ENCODE data around the gene EFCAB6. TPM values are rescaled to one million over a fixed set of nuclear protein-coding genes. Genes with fewer than 3 reads are reported as not detected.

EFCAB6 gene
- total and polyA plus RNA-seq, 11 donors = 0.53 to 2.3 (median 1.5) TPM

DNA sequence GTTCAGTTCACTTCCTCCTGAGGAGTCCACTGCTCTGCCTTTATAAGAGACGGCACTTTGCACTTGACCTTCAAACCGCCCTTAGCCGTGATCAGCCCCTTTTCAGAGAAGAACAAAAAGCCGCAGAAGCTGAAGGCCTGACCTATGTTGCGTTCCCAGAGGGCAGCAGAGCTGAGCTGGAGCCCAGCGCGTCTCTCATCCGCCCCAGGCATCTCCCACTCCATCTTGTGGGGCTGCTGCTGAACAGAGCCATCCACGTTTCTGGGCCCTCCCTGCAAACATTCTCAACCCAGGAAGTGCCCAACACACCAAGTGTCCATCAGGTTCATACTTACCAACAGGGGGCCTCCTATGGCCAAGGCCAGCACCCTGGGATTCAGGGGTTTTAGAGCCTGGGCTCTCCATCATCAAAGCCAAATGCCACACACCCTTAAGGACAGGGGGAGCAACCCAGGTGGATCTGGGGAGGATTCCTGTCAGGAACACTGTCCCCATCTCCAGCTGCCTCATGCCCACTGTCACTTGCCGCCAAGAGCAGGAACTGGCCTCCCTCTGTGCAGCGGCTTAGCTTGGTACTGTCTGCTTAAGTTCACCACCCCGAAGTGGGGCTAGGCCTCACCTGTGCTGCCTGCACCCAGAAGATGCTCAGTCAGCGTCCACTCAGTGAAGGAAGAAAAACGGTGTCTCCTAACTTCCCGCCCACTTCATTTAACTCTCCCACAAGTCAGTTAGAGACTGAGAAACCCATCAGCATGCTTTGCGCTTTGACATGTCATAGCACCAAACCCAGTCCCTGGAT is 16.0 kb upstream of the EFCAB6 start:
- DNase-seq = peak in 2 of 5 donors; percentile 11 to 24
- Histone ChIP-seq H3K27me3 (peaks cover 0 to 15% (median 0%) of the 10 kb centered on the region in 9 donors), H3K36me3 (no peaks in the 10 kb centered on the region), H3K4me3 (no peak overlapping the region), H3K9me3 (no peaks in the 10 kb centered on the region), H3K4me1 (peaks cover 0 to 28% (median 18%) of the 10 kb centered on the region in 12 donors), H3K27ac (peak overlapping the region in 6 of 12 donors; percentile 70 to 88 (median 80))
- ATAC-seq = no peak
- intact Hi-C loops (cut with DNase I) = loop anchor here in 7 of 10 donors (2.0 to 10.0 kb wide), 6 partner anchors 59 to 593 kb away; no protein-coding TSS in a partner anchor
- WGBS, 4 donors = 77 to 90% (median 85%) methylated on average over 16 of the region's 16 CpGs
- no peak for TF ChIP-seq POLR2A (IDR thresholded peaks at IDR 0.05)
- TF ChIP-seq, protein P1, sequence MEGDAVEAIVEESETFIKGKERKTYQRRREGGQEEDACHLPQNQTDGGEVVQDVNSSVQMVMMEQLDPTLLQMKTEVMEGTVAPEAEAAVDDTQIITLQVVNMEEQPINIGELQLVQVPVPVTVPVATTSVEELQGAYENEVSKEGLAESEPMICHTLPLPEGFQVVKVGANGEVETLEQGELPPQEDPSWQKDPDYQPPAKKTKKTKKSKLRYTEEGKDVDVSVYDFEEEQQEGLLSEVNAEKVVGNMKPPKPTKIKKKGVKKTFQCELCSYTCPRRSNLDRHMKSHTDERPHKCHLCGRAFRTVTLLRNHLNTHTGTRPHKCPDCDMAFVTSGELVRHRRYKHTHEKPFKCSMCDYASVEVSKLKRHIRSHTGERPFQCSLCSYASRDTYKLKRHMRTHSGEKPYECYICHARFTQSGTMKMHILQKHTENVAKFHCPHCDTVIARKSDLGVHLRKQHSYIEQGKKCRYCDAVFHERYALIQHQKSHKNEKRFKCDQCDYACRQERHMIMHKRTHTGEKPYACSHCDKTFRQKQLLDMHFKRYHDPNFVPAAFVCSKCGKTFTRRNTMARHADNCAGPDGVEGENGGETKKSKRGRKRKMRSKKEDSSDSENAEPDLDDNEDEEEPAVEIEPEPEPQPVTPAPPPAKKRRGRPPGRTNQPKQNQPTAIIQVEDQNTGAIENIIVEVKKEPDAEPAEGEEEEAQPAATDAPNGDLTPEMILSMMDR (IDR thresholded peaks at IDR 0.05) = no peak

DNA sequence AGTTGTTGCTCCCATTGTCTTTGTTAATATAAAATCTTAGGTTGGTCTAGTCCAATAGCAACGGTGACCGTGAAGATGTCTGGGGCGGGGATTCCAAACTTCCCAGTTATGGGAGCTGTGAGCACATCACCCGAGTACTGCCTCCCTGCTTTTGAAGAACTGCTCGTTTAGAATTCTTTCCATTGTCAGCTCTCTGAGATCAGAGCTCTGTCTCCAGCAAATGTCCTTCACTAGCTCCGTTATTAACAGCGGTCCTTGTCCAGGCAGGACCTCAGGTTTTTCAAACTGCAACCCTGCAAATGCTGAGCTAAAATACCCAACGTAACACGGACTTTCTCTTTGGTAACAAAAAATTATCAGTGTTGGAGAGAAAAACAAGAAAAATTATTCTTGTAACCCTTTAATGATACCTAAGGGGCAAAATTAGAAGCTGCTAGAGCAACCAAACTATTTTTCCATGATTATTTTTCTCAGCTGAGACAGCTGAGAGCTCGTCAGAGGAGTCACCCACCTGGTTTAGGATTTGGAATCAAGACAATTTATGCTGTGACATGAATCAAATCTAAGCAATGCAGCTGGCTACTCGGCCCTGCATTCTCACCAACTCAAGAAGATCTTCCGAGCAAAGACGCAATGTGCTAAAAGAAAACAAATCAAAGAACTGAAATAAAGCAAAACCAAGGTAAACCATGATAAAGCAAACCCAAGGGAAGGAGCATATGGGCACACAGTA is 15.1 kb upstream of the EFCAB6 start:
- H3K27ac ChIP-seq = peak overlapping the region in 1 of 12 donors; percentile 1
- intact Hi-C loops (cut with DNase I) = loop anchor here in 7 of 10 donors (2.0 to 10.0 kb wide), 6 partner anchors 60 to 592 kb away; no protein-coding TSS in a partner anchor
- H3K27me3 ChIP-seq = peaks cover 0 to 17% (median 0%) of the 10 kb centered on the region in 9 donors
- peaks cover 0 to 28% (median 18%) of the 10 kb centered on the region in 12 donors for H3K4me1 ChIP-seq
- WGBS, 4 donors = 68 to 76% (median 69%) methylated on average over 13 of the region's 13 CpGs
- no peaks in the 10 kb centered on the region for H3K36me3 ChIP-seq
- DNase-seq (no peak), ATAC-seq (no peak)
- H3K4me3 ChIP-seq = no peak overlapping the region
- TF ChIP-seq POLR2A (IDR thresholded peaks at IDR 0.05) = no peak
- TF ChIP-seq, protein P1 (IDR thresholded peaks at IDR 0.05) = no peak
- no peaks in the 10 kb centered on the region for H3K9me3 ChIP-seq

DNA sequence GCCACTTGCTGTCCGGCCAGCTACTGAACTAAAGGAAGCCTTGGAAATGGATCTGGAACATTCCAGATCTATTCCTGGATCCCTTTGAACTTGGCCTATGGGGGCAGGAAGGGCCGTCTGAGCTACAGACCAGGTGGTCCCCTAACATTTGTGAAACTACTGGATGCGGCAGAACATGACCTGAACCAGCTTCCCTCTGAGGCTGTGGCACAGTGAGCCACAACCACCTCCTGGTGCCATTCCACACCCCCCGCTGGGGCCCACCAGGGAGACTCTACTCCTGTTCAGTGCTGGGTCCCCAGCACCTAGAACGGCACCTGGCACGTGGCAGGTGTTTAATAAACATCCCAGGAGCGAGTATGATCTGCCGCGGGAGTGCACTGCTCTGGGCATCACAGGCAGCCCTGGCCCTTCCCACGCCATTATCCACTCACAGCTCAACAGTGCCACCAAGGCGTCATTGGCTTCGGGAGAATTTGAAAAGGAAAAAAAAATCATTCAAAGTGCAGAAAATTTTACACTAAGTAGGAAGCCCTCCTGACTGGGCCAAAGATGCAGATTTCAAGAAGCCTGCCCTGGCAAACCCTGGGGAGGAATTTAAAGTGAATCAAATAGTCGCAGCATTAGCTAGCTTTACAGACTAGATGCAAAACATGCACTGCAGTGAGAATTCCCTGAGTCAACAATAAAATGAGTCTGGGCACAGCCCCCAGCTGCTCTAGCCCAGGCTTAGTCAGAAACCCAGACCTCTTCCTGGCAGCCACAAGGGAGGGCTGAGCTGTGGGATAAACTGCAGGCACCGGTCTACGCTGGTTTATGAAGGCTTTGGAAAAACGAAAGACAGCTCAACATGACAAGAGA is 14.3 kb upstream of the EFCAB6 start:
- Histone ChIP-seq H3K4me1 (peaks cover 0 to 28% (median 18%) of the 10 kb centered on the region in 12 donors), H3K27ac (peak overlapping the region in 1 of 12 donors; percentile 1), H3K36me3 (no peaks in the 10 kb centered on the region), H3K4me3 (no peak overlapping the region), H3K27me3 (peaks cover 0 to 22% (median 0%) of the 10 kb centered on the region in 9 donors), H3K9me3 (no peaks in the 10 kb centered on the region)
- TF ChIP-seq POLR2A (IDR thresholded peaks at IDR 0.05) = no peak
- TF ChIP-seq, protein P1 (IDR thresholded peaks at IDR 0.05) = peak in 8 of 12 donors; percentile 7 to 41 (median 27)
- peak in 1 of 5 donors; percentile 25 for DNase-seq
- 47 to 59% (median 52%) methylated on average over 16 of the region's 16 CpGs for WGBS, 4 donors
- no peak for ATAC-seq
- intact Hi-C loops (cut with DNase I) = loop anchor here in 7 of 10 donors (2.0 to 10.0 kb wide), 6 partner anchors 61 to 592 kb away; no protein-coding TSS in a partner anchor

All from heart left ventricle (tissue), 16 donors.